HG03565 (cell line): ENCODE results near the gene CDC34.

Source experiments
- ATAC-seq: cut with Tn5 transposase; IDR thresholded peaks from one replicate; pipeline ENCODE4 v1.9.1; 2021; ENCODE audit warnings: mild to moderate bottlenecking, moderate library complexity; ENCODE audit not compliant: unreplicated experiment

The CDC34 gene

GRCh38 chr19:518598-519231, 12.8 kb upstream of the CDC34 start:
- ATAC-seq = no peak

- ATAC-seq = no peak
Observed at GRCh38 chr19:519449-519865, 12.1 kb upstream of the CDC34 start.

- no peak for ATAC-seq
Observed at GRCh38 chr19:522726-523125, 8.8 kb upstream of the CDC34 start.

GRCh38 chr19:524062-524674, 7.4 kb upstream of the CDC34 start:
- ATAC-seq = no peak

- ATAC-seq = no peak
Observed at GRCh38 chr19:525029-525428, 6.5 kb upstream of the CDC34 start.

GRCh38 chr19:525857-526419, 5.6 kb upstream of the CDC34 start:
- ATAC-seq = no peak

GRCh38 chr19:530134-531008, 1.2 kb upstream of the CDC34 start:
- no peak for ATAC-seq

- ATAC-seq = peak; percentile 63
Observed at GRCh38 chr19:531009-531752, 379 bp upstream of the CDC34 start.

- ATAC-seq = no peak
Observed at GRCh38 chr19:532561-533363, 1.2 kb downstream of the CDC34 start.

GRCh38 chr19:533364-534058, 2.0 kb downstream of the CDC34 start:
- ATAC-seq = no peak

GRCh38 chr19:534088-534487, 2.5 kb downstream of the CDC34 start:
- ATAC-seq = no peak

- ATAC-seq = no peak
Observed at GRCh38 chr19:535017-535835, 3.7 kb downstream of the CDC34 start.

- no peak for ATAC-seq
Observed at GRCh38 chr19:536031-536880, 4.7 kb downstream of the CDC34 start.

GRCh38 chr19:536881-537404, 5.4 kb downstream of the CDC34 start:
- no peak for ATAC-seq

GRCh38 chr19:538641-539428, 7.3 kb downstream of the CDC34 start:
- ATAC-seq = no peak

GRCh38 chr19:539429-540030, 8.0 kb downstream of the CDC34 start:
- ATAC-seq = no peak
